ENCODE results near the gene CMYA5.
A peak's percentile ranks its signal among the peaks of the same experiment; 100 is the strongest.

The CMYA5 gene

DNA sequence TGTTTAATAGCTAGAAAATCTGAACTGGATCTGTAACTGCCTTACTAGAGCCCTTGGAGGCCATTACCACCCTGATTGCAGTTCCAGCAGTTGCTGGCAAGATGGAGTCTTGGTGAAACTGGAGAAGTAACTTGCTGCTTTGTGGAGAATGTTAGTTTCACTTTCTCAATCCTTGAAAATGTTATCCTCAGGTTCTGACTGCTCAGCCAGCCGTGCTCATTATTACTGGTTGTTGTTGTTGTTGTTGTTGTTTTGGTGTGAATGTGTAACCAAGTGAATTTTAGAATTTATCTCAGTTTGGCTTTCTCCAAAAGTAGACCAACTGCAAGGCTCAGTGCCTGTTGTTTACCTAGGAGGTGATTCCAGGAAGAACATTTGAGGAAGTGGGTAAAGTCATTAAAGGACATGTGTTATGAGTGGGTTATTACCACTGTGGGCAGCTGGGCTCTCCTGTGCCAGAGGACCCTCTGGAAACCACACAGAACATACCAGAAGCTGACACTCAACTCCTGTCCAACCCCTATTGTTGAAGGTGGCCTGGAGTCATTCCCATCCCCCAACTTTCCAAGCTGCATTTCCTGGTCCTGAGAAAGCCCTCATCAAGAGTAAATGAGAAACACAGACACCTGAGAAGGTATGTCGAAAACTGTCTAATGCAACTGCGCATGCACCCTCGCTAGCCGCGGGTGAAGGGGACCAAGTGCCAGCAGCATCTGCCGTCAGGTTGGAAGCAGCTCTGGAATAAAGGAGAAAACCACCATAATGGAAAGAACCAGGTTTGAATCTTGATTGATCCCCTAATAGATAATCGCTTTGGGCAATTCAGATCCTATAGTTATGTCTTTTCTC, 111.6 kb downstream of the CMYA5 start:
- no peak for DNase-seq

DNA sequence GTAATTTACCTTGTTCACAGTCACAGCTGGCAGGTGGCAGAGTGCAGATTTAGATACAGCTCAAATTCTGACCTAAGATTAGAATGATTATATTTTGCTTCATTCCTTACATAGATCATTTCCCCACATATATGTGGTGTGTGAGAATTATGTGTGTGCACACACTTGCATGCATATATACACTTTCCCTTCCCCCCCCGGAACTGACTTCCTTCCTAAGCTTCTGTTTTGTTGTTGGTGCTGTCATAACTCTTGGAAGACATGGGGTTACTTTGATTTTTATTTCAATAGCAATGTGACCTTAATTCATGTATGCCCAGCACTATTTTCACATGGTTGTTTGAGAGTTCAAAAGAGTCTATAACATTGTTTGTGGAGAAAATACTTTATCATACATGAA, 112.8 kb downstream of the CMYA5 start:
- DNase-seq, result no peak

DNA sequence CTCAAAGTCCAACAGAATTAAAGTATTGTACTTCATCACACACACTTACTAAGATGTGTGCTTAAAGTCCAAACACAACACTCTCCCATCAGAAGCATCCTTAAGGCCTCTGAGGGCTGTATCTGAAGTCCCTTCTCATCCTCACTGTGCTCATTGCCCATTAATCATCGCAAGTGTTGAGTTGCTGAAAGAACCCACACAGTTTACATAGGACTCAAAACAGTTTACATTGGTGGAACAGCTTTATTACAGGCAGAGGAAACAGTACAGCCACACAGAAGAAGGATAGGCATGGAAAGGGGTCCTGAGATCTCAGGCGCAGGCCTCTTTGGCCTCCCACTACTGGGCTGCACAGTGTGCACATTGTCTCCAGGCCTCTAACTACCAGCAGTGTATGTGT, 113.4 kb downstream of the CMYA5 start:
- DNase-seq, result no peak

DNA sequence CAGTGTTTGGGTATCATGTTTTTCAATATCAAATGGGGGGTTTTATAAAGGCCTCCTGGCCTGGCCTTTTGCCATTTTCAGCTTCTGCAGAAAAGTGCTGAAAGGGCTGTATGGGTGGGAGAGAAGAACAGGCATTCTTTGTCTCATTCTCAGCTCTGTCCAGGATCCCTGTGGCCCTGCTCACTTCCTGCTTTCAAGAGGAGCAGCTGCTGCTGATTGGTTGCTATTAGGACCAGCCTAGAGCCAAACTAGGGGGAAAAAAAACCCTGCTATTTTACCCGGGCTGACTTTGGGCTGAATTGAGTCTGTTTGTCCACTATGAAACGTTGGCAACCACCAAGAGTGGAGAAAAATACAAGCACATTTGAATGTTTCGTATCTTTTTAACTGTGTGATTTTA, 117.1 kb downstream of the CMYA5 start:
- no peak for DNase-seq

DNA sequence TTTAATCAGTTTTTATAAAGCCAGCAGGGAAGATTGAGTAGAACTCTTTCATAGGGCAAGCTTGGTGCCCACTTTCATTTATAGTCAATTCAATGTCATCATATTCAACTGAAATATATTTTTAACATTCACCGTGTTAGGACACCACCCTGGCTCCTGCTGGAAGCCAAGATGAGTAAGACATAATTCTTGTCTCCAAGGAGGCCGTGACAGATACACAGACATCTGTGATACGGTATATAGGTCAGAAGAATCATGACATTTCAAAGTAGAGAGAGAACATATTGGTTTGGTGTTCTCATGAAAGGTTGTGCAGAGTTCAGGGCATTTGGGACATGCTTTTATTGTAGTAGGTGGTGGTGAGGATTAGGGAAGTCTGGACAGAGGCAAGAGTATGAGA, 120.1 kb downstream of the CMYA5 start:
- no peak for DNase-seq

DNA sequence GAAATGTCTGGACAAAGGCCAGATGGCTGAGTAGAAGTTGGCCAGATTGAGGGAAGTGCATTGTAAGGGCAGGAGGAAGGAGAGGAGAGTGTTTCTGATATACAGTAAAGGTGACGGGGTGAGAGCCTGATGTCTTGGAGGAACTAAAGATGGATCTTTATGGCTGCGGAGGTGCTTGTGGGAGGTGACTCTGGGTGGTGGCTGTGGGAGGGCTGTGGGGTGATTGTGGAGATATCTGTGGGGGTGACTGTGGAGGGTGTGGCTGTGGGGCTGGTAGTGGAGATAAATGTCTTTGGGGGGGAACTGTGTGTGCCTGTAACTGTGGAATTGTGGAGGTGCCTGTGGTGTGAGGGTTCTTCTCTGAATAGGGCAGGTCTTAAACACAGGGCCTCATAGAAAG, 121.4 kb downstream of the CMYA5 start:
- no peak for DNase-seq

DNA sequence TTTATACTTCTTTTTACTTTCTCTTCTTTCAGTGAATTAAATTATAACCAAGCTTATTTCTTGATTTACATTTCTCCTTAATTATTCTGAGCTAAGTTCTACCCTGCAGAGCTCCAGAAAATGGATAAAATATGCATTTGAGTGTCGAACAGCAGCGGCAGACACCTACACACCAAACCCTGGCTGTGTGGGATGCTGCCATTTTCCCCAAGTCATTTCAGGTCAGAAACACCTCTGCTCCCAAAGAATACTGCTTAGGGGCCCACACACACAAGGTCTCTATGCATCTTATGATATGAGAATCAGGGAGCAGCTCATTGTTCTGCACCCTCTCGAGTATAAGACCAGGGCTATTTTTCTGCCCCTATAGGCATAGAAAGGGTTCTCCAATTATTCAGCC, 122.3 kb downstream of the CMYA5 start:
- no peak for DNase-seq

DNA sequence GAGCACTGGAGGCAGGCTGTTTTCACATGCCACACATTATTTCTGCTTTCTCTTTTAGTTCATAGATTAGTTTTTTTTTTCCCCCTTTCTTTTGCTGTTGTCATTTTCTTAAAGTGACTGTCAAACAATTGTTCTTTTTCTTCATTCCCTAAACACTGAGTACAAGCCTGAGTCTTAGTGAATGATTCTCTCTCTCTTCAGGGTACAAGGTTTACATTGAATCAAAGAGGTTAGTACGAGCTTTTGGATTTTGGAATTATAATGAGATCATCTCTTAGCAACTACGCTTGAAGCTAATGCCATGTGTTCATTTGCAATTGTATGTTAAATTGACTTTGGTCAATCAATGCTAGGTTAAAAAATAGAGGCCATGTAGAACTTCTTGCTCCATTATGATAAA, 125.1 kb downstream of the CMYA5 start:
- DNase-seq, result no peak

DNA sequence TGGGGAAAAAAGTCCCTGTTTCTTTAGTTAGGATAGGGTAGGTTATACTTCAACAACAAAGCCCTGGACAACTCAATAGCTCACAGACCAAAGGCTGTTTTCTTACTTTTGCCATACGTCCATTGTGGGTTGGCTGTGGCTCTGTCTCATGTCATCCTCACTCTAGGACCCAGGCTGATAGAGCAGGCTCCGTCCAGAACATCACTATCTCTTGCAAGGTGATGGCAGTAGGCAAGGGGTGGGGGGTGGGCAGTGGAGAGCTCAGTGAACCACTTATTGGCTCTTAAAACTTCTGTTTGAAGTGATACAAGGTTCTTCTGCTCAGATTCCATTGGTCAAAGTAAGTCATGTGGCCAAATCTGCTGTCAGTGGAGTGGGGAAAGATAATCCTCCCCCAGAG, 126.4 kb downstream of the CMYA5 start:
- no peak for DNase-seq

DNA sequence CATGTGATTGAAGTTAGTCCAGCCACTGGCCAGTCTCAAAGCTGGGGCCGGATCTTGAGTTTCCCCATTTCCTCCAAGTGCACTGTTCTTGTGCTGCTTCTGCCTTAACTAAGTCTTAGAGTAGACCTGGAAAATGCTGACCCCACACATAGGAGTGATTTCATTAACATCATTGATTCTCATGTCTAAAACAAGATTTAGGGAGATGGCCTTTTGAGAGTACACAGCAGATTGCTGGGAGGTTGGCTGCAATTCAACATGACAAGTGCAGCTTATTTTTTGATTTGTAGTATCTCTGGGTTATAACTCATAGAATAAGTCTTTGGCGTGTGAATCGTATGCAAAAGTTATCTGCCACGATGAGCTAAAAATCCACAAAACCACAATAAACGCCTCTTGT, 131.0 kb downstream of the CMYA5 start:
- no peak for DNase-seq

DNA sequence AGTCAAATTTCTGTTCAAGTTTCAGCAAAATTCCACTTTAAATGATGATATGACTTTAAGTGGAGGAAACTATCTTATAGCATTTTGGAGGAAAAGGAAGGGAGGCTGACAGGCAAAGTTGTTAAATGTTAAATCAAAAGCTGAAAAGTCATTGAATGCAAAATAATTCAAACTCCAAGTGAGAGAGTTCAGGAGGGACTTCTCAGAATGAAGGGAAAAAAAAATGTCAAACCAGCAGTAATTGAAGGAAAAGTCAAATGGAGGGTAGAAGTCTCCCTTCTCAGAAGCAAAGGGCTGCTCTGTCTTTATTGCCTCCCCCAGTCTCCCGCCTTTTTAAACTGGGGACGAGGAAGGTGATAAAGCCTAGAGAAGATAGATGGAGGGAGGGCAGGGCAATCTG, 134.8 kb downstream of the CMYA5 start:
- no peak for DNase-seq

DNA sequence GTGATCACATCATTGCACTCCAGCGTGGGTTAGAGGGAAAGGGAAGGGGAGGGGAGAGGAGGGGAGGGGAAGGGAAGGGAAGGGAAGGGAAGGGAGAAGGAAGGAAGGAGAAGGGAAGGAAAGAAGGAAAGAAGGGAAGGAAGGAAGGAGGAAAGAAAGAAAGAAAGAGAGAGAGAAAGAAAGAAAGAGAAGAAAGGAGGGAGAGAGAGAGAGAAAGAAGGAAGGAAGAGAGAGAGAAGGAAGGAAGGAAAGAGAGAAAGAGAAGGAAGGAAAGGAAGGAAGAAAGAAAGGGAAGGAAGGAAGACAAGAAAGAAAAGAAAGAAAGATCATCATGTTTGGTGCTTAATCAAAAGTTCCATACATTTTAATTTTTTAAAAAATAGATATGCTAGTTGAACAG, 136.2 kb downstream of the CMYA5 start:
- no peak for DNase-seq

DNA sequence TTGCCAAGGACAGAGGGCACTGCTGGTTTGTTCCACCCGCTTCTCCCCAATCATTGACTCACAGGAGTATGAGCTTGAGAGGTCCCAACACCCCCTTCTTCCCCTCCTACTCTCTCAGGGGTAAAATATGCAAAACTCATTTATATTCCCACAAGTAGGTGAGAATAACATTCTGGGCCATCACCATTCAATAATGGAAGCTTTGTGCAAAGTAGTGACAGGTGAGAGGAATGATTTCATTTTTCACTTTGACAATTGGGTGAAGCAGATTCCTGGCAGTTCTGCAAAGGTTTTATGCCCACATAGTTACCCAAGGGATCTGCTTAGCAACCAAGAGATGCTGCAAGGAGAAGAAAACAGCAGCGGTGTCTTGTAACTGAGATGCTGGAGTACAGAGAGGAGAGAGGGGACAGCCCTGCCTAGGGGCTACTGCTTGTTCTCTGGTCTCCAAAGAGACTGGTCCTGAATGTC, 137.6 kb downstream of the CMYA5 start:
- no peak for DNase-seq

DNA sequence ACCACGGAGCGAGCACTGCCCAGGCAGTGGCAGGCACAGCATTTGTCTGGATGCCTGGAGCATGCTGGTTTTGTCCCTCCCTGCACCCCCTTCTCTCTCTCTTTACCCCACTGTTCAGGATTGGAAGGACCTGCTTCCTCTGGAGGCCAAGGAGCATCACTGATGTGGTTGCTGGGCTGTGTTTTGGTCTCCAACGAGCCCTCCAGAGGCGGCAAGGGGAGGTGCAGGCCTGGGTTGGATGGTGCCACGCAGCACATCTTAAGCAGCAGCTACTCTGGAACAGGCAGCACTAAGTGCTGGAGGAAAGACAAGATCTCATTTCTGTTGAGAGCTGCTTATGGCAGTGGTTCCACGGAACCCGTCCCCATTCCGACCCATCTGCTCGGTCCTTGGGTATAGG, 139.6 kb downstream of the CMYA5 start:
- DNase-seq, result peak in 1 of 2 experiments; percentile 6

DNA sequence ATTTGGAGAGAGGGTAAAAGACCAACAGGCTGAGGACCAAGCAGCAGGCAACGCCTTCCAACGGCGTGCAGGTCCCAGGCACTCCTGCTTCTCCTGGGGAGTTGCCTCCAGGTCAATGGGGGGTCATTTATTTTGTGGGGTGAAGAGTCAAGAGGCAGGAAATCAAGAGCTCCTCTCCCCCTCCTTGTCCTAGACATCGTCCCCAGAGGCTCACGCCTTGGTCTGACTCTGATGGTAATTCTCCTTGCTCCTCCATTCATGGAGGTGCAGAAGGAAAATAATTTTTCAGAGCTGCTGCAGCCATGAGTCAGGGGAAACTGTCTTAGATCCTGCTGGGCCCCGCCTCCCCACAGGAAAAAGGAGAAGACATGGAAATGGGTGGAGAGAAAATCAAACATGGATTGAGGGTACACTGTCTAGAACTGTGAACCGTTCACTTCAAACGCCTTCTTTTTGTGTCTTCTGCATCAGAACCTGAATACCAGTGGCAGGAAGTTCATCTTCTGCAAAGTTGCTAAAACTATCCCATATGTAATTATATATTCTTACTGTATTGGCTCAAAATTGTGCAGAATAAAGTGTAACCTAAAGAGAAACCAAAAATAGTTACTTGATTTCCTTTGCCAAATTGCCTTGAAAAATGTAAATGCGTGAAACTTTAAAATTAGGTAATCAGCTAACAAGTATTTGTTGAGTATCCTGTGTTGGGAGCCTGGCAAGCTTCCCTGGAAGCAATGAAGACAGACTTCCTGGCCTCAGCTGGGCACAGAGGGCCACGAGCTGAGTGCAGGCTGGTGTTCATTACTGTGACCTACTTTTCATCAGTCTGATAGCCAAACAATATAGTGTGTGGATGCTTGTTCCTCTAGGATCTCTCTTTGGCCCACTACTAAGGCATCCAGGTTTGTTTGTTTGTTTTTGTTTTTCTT, 142.0 kb downstream of the CMYA5 start:
- no peak for DNase-seq

DNA sequence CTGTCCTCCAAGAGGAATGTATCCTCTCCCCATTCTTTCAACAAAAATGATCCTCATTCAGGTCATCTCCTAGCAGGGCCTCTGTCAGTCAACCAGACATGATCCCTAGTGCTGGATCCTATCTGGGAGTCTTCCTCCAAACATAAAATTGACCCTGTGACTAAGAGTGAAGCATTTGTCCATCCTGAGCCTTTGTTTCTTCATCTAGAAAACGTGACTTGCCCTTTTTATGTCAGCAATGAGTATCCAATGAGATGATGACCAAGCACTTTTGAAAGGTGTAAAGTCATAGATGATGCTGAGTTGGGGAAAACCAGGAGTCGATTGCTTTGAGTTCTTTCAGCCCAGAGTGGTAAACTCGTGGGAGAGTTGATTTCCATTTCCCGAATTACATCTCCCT, 143.3 kb downstream of the CMYA5 start:
- DNase-seq, result no peak

DNA sequence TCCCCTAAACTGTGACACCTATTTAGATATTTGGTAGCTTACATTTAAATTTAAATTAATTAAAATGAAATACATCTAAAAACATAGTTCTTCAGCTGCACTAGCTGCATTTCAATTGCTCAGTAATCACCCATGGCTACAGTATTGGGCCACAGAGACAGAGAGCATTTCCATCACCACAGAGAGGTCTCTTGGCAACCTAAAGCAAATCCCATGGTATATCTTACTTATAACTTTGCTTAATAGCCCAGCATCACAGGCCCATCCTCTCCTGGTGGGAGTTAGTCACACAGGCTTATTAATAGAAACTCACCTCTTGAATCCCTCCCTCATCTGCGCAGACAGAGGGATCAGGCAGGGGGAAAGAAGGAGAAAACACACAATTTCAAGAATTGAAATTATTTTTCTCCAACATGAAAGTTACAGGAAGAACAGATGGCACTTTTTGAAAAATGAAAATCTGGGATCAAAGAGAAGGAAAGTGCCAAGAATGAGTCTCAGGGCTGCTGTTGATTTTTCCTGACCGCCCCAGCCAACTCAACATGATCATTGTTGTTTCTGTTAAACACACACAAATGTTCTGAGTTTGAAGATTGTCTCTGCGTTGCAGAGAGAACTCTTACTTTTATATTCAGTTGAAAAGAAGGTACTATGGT, 144.6 kb downstream of the CMYA5 start:
- no peak for DNase-seq

DNA sequence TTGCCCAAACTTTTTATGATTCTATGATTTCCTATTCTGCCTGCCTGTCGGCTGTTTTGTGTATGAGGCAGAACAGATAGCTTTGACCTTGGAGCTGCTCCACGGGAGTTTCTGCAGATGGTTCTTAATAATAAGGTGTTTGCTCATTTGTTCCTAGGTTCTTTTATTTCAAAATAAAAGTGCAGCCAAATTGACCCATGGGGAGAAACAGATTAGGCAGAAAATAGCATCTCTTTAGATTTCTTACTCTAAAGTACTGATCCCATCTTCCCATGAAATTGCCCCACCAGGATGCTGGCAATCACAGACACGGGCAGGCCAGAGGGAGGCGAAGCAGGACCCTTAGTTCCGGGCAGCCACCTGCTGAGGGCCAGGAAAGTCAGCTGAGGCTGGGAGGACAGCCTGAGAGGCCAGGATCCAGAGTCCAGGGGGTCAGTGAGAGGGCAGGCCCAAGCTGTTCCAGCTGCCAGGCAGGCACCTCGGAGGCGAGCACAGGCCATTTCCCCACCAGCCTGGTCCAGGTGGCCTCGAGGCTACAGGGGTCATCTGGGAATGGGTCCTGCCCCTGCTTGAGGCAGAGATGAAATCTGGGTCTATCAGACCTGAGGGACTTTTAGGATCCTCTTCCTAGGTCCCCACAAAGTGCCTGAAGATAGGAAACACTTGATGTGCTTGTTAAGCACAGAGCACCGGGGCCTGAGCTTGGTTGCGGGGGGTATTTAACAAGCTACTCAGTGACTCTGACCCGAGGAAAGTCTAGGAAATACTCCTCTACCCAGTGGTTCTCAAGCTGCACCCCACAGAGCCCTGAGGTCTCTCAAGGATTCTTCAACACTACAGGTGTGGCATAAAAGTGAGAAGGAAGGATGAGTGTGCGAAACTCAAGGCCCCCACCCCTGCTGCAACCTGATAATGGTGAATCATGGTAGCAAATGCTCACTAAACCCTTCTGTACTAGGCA, 145.4 kb downstream of the CMYA5 start:
- DNase-seq, result no peak

DNA sequence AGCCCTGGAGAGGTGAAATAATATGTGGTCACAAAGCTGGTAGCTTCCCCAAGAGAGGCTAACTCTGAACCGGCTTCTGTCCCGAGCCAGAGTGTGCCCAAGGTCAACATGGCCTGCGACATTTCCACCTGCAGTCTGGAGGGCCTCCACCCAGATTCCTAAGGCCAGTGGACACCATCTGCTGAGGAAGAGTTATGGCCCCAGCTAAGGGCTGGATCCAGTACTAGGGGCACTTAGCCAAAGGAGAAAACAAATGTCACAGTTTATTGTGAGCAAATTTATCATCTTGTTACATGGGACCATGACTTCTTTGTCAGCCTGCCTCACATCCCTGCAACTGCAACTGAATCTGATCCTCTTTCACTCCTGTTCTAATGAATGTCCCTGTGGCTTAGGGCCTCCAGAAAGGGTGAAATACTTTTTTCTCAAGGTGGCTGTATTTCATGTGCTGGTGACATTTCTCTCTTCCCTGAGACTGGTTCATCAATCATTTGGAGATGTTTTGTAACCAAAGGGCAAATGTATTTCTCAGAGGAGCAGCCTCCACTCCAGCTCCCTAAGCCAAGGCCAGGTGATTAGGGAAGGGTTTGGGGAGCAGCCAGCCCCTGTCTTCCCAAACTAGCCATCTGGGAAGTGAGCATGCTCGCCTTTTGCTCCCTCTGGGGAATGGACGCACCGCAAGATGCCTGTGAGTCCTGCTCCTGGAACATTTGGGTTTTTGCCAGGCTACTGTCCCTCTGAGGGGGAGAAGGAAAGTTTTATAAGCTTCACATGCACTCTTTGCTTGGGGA, 148.3 kb downstream of the CMYA5 start:
- no peak for DNase-seq

DNA sequence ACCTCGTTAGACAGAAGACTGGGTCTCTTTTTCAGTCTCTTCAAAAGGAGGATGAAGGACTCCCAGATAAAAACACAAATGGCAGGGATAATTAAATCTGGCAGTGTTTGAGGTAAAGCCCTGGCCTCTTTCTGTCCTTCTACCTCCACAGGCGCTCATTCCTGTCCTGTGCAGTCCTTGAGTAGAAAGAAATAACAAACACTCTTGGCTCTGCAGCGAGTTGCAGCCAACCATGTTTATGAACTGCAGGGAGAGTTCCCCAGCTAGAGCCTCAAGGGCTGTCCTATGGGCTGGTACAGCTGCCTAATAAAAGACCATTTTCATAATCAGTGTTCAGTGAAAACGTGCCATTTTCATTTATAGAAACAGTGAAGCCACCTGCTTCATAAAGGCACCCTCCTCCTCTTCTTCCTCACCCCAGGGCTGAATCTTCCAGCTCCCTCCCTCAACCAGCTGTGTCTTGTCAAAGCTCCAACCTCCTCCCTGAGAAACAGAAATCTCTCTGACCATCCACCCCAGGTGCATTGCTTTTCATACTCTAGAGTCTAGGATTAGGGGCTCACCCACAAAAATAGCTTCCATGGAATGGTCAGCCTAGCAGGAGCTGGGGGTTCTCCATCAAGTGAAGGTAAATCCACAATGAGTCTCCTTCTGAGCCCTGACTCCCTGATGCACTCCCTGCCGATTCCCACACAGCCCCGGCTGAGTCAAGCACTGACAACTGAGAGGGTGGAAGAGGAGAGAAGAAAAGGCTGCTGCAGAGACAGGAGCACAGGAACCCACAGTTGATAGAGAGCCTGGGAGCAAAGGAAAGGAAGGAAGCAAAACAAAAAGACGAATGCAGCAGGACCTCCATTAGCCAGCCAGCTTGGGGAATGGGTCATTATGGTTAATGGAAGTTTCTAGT, 150.7 kb downstream of the CMYA5 start:
- DNase-seq, result no peak
